Endothelial cell (in vitro differentiated cells): Measurements from ENCODE around the gene GCNT3. TPM values are rescaled to one million over a fixed set of nuclear protein-coding genes. Genes with fewer than 3 reads are reported as not detected.

Experiments used
- DNase-seq: peaks from one replicate; pipeline ENCODE4 v3.0.0; 2021; ENCODE audit warnings: low spot score
- H3K27ac Mint-ChIP-seq: one replicate; pipeline ENCODE4 v1.8.0; 2021; ENCODE audit warnings: mixed read lengths, inconsistent platforms; ENCODE audit not compliant: unreplicated experiment
- H3K27me3 Mint-ChIP-seq: one replicate; pipeline ENCODE4 v1.8.0; 2021; ENCODE audit warnings: mild to moderate bottlenecking, moderate library complexity, mixed read lengths, inconsistent platforms; ENCODE audit not compliant: unreplicated experiment
- H3K36me3 Mint-ChIP-seq: one replicate; pipeline ENCODE4 v1.8.0; 2021; ENCODE audit warnings: mild to moderate bottlenecking, low read depth, mixed read lengths, inconsistent platforms; ENCODE audit not compliant: unreplicated experiment
- H3K4me1 Mint-ChIP-seq: one replicate; pipeline ENCODE4 v1.8.0; 2021; ENCODE audit warnings: mild to moderate bottlenecking, mixed read lengths, inconsistent platforms; ENCODE audit not compliant: unreplicated experiment
- H3K4me3 Mint-ChIP-seq: one replicate; pipeline ENCODE4 v1.8.0; 2021; ENCODE audit warnings: mild to moderate bottlenecking, mixed read lengths, inconsistent platforms; ENCODE audit not compliant: unreplicated experiment
- H3K9me3 Mint-ChIP-seq: one replicate; pipeline ENCODE4 v1.8.0; 2021; ENCODE audit warnings: mixed read lengths, inconsistent platforms; ENCODE audit not compliant: unreplicated experiment
- CTCF ChIP-seq: fragments of 200-600 bp; sonication (generic); IDR thresholded peaks from one replicate; pipeline ENCODE4 v1.5.0; 2021; ENCODE audit warnings: antibody characterized with exemption; ENCODE audit not compliant: unreplicated experiment
- total RNA-seq: library from RNA; stranded (reverse); fragmentation: NEBNext Ultra II Directional; extraction: Animal tissue kit (Norgen Biotek cat#: 25700); gene quantifications from one replicate; pipeline ENCODE4 v1.2.1, GENCODE V29; 2021; ENCODE audit not compliant: unreplicated experiment

Gene GCNT3
- total RNA-seq, 1 donor from 2014 or later = not detected

- H3K27ac Mint-ChIP-seq = no peak overlapping the region
Measured at GRCh38 chr15:59590027-59590426, 21.6 kb upstream of the GCNT3 start.

GRCh38 chr15:59591356-59591755 is 20.2 kb upstream of the GCNT3 start:
- Mint-ChIP-seq H3K27ac (no peak overlapping the region), H3K27me3 (peaks cover 2% of the 10 kb centered on the region), H3K4me3 (no peak overlapping the region), H3K4me1 (peaks cover 14% of the 10 kb centered on the region), H3K9me3 (no peaks in the 10 kb centered on the region), H3K36me3 (no peaks in the 10 kb centered on the region)
- TF ChIP-seq CTCF = no peak
- DNase-seq = no peak

More at GRCh38 chr15:59590027-59590426, 21.6 kb upstream of the GCNT3 start:
- Mint-ChIP-seq H3K4me3 (no peak overlapping the region), H3K36me3 (no peaks in the 10 kb centered on the region), H3K27me3 (peaks cover 2% of the 10 kb centered on the region), H3K9me3 (no peaks in the 10 kb centered on the region), H3K4me1 (peaks cover 9% of the 10 kb centered on the region)
- no peak for DNase-seq
- TF ChIP-seq CTCF = no peak

- Mint-ChIP-seq H3K4me1 (peaks cover 14% of the 10 kb centered on the region), H3K4me3 (no peak overlapping the region), H3K9me3 (no peaks in the 10 kb centered on the region), H3K27ac (peak overlapping the region; percentile 3), H3K27me3 (peaks cover 2% of the 10 kb centered on the region), H3K36me3 (no peaks in the 10 kb centered on the region)
- TF ChIP-seq CTCF = no peak
- DNase-seq = no peak
Measured at GRCh38 chr15:59594493-59594942, 17.1 kb upstream of the GCNT3 start.

- no peak for DNase-seq
- no peak for TF ChIP-seq CTCF
- Mint-ChIP-seq H3K27me3 (peaks cover 2% of the 10 kb centered on the region), H3K4me1 (peaks cover 14% of the 10 kb centered on the region), H3K9me3 (no peaks in the 10 kb centered on the region), H3K4me3 (no peak overlapping the region), H3K36me3 (no peaks in the 10 kb centered on the region), H3K27ac (no peak overlapping the region)
Measured at GRCh38 chr15:59594991-59595390, 16.6 kb upstream of the GCNT3 start.

GRCh38 chr15:59595434-59595915 is 16.1 kb upstream of the GCNT3 start:
- peaks cover 5% of the 10 kb centered on the region for H3K27me3 Mint-ChIP-seq
- no peak overlapping the region for H3K4me3 Mint-ChIP-seq
- H3K36me3 Mint-ChIP-seq = no peaks in the 10 kb centered on the region
- TF ChIP-seq CTCF = no peak
- no peak overlapping the region for H3K27ac Mint-ChIP-seq
- peaks cover 14% of the 10 kb centered on the region for H3K4me1 Mint-ChIP-seq
- H3K9me3 Mint-ChIP-seq = no peaks in the 10 kb centered on the region
- DNase-seq = no peak
